ENCODE measurements around the gene BTG1. TPM values are rescaled to one million over a fixed set of nuclear protein-coding genes. Genes with fewer than 3 reads are reported as not detected.

Gene BTG1
- total and polyA plus RNA-seq, 2 of the 4 experiments (the other 2 are of a cell fraction) = 3.8 to 33.5 TPM

DNA sequence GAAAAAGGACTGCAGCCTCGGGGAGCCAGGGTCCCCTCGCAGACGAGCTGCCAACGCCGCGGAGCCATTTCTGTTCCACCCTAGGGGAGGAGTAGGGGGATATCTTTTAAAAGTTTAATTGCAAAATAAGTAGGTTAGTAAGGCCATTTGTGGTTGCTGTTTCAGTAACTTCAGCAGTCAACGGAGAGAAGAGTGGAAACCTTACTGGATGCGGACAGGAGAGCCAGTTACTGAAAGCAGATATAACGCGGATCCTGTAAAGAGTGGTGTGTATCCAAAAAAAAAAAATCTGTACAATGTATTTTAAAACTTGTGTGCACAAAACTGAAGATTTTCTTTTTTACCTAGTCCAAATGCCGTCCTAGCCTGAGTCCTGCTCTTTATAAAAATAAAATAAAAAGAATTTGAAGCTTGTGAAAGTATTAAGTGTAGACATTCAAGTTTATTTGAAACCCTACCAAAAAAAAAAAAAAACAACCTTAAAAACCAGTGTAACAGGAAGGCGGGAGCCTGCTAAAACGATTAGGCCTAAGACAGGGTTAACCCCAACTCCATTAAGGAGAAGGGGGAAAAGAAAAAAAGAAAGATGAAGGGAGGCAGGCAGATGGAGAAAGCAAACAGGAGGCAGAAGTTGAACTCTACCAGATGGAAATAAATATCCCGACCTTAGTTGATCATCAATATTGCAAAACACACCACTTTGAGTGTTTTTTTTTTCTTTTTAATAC is 1.0 kb upstream of the BTG1 start (continued):
- no peak for TF ChIP-seq FOS (IDR thresholded peaks at IDR 0.05; ENCODE audit: low read depth, low read length)
- no peak for TF ChIP-seq CHD1 (IDR thresholded peaks at IDR 0.05; ENCODE audit: low read depth, low read length)
- no peak for TF ChIP-seq MAZ (IDR thresholded peaks at IDR 0.05; ENCODE audit: borderline replicate concordance, low read depth, low read length)

- Histone ChIP-seq H3K27ac (ENCODE audit: insufficient read depth, low read length) (peak overlapping the region; percentile 92), H3K79me1 (ENCODE audit: low read depth in 1 of 2, low read length in 2 of 2) (0 out of 4 replicates have a peak, but pooled peaks cover 3 to 5% of the 10 kb centered on the region in 2 experiments), H2BK20ac (ENCODE audit: low read depth, low read length) (no peak overlapping the region), H2BK120ac (ENCODE audit: low read depth, low read length) (no peak overlapping the region), H4K8ac (ENCODE audit: low read depth in 2 of 2, low read length in 2 of 2) (peak overlapping the region in 1 of 2 experiments; percentile 26; a peak in 2 of 4 replicates), H3K36me3 (ENCODE audit: control insufficient read depth, insufficient read depth, low read length) (peaks cover 26% of the 10 kb centered on the region), H3K9ac (ENCODE audit: low read depth, low read length) (peak overlapping the region; percentile 98), H2AK5ac (ENCODE audit: low read depth, low read length) (0 out of 2 replicates have a peak overlapping the region, but pooled peaks have one; percentile 14), H3K9me1 (ENCODE audit: insufficient read depth, low read length) (no peaks in the 10 kb centered on the region), H3K27me3 (ENCODE audit: control insufficient read depth, insufficient read depth, low read length) (no peaks in the 10 kb centered on the region), H3K9me3 (ENCODE audit: control insufficient read depth, insufficient read depth, low read length) (no peaks in the 10 kb centered on the region), H4K5ac (ENCODE audit: low read depth, low read length) (no peak overlapping the region), H3K56ac (ENCODE audit: extremely low read depth, insufficient read depth, low read length) (peak overlapping the region; percentile 68; the same call in 1 of the 2 replicates), H4K91ac (ENCODE audit: insufficient read depth, low read depth, low read length) (peak overlapping the region; percentile 60; the same call in 1 of the 2 replicates), H3K4me1 (ENCODE audit: control insufficient read depth, insufficient read depth, low read length) (no peaks in the 10 kb centered on the region), H2AK9ac (replicated peaks; ENCODE audit: low read depth, low read length, poor library complexity) (peak overlapping the region; percentile 93), H2BK15ac (ENCODE audit: low read depth, low read length) (no peak overlapping the region), H2AFZ (replicated peaks; ENCODE audit: low read length, poor library complexity) (peak overlapping the region; percentile 70), H3K14ac (replicated peaks; ENCODE audit: low read depth, low read length) (peak overlapping the region; percentile 88), H3K4me2 (ENCODE audit: low read depth, low read length) (no peak overlapping the region), H3K18ac (ENCODE audit: low read depth, low read length) (no peak overlapping the region; the same call in 1 of the 2 replicates), H3K4me3 (ENCODE audit: insufficient read depth, low read depth, low read length) (peak overlapping the region; percentile 88), H3K4ac (ENCODE audit: low read depth, low read length) (peak overlapping the region; percentile 45), H4K20me1 (ENCODE audit: insufficient read depth, low read length) (peaks cover 27% of the 10 kb centered on the region), H3K23ac (ENCODE audit: low read depth, low read length) (peak overlapping the region; percentile 49; the same call in 1 of the 2 replicates), H2BK5ac (ENCODE audit: low read depth, low read length, poor library complexity, severe bottlenecking) (peak overlapping the region; percentile 79)
- dilution Hi-C loops (cut with HindIII; ENCODE audit: low sequenced_read_pairs, unreplicated experiment) = no loop called here
- no peak for TF ChIP-seq CEBPB (IDR thresholded peaks at IDR 0.05; ENCODE audit: low read depth, low read length)
- TF ChIP-seq RAD21 (IDR thresholded peaks at IDR 0.05; ENCODE audit: low read length) = no peak
- no peak for TF ChIP-seq MXI1 (IDR thresholded peaks at IDR 0.05; ENCODE audit: borderline replicate concordance, low read depth, low read length)
- TF ChIP-seq MAZ (IDR thresholded peaks at IDR 0.05; ENCODE audit: borderline replicate concordance, low read depth, low read length) = no peak
- TF ChIP-seq SMC3 (IDR thresholded peaks at IDR 0.05; ENCODE audit: low read depth, low read length) = no peak
- TF ChIP-seq RCOR1 (IDR thresholded peaks at IDR 0.05; ENCODE audit: insufficient replicate concordance, low read length) = no peak
- TF ChIP-seq FOS (IDR thresholded peaks at IDR 0.05; ENCODE audit: low read depth, low read length) = no peak
- TF ChIP-seq RFX5 (IDR thresholded peaks at IDR 0.05; ENCODE audit: low read depth, low read length) = no peak
- ChIA-PET POLR2A (ENCODE audit: unreplicated experiment) (interaction anchor here (0.5 to 1.6 kb wide), 10 partner anchors 8 to 764 kb away, joined by 3 to 18 read pairs (median 4); no protein-coding TSS in a partner anchor), CTCF (interaction anchor here (0.9 to 1.2 kb wide), 8 partner anchors 9 to 764 kb away, joined by 3 to 5 read pairs (median 3); no protein-coding TSS in a partner anchor)
- peak; percentile 0; the same call in 1 of the 2 replicates for ATAC-seq (ENCODE audit: low read depth)
- DNase-seq = no peak
- 0% methylated on average over 2 of the region's 28 CpGs; no CpG with 5 or more reads in 1 of the 2 experiments for WGBS, 2 experiments (ENCODE audit: extremely low coverage in 2 of 2, insufficient read length in 1 of 2)
- in situ Hi-C loops (cut with MboI; ENCODE audit: low sequenced_read_pairs) = loop anchor here (10.0 kb wide), 1 partner anchor 761 kb away; no protein-coding TSS in a partner anchor
- intact Hi-C loops (cut with micrococcal nuclease) = loop anchor here (1.0 to 5.0 kb wide), 4 partner anchors 152 to 525 kb away; no protein-coding TSS in a partner anchor
- BruUV-seq (replicated peaks) = no TSS peak
Observed at GRCh38 chr12:92145481-92145730, 240 bp downstream of the BTG1 start.
